ENCODE results near the gene VEPH1.

VEPH1 gene

GRCh38 chr3:157247391-157247790 is 255.8 kb downstream of the VEPH1 start:
- no peak for DNase-seq

GRCh38 chr3:157242836-157243235 is 260.4 kb downstream of the VEPH1 start:
- DNase-seq, result no peak

DNA sequence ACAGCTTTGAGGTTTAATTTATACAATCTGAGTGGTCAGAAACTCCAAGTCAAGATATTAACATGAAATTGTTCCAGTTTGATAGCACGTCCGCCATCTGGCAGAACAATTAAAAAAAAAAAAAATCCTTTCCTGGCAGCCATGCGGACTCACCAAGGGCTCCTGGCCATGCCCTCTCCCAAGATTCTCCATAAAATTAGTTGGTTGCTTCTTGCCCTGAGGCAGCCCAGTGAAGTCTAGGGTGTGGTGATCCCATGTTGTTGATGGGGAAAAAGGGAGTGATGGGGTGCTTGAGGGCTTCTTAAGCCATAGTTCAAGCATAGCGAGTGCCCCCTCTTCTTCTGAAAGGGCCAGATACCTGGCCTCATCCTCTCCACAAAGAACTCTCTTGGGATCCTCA is 261.6 kb downstream of the VEPH1 start:
- DNase-seq, result no peak

DNA sequence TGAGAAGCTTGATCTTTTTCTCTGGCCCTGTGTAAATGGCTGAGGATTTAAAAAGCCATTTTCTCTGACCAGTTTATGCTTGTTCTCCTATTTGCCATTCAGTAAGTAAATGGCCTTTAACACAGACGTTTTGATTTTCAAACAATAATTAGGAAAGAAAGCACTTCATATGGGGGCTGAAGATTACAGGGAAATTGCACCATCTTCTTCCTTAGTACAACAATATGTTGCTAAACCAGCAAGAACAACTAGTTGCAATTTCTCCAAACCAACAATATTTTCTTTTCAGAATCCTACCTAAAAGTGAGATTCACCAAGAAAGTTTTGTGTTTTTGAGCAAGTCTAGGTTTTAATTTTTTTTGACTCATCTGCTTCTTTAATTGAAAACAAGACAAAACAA is 262.8 kb downstream of the VEPH1 start:
- no peak for DNase-seq

DNA sequence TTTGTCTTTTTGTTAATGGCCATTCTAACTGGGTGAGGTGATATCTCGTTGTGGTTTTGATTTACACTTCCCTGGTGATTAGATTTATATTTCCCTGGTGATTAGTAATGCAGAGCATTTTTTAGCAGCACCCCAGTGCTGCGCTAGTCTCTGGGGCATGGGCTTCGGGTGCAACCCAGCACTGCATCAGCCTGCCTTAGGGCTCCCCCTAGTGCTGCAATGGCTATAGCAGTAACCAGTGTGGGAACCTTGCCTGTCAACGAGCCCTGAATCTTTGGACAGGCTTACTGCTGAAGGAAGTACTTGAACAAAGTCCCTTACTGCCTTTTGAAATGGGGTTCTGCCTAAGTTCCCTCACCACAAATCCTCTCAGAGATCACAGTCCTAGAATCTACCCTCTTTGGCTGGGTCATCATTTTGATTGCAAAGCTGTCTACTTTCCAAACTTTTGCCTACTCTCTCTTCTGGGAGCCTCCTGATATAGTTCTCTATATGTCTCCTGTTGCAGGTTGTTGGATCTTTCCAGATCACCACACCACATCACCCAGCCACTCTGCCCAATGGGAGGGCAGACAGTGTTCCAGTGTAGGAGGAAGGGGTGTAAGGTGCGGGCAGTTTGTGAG is 264.0 kb downstream of the VEPH1 start:
- DNase-seq, result peak; percentile 82

DNA sequence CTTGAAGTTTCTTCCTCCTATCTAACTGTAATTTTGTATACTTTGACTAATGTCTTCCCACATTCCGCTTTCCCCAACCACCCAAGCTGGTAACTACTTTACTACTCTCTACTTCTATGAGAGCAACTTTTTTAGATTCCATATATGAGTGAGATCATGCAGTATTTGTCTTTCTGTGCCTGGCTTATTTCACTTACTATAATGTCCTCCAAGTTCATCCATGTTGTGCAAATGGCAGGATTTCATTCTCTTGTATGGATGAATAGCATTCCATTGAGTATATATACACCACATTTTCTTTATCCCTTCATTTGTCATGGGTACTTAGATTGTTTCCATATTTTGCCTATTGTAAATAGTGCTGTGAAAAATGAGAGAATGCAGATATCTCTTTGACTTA is 264.8 kb downstream of the VEPH1 start:
- no peak for DNase-seq

DNA sequence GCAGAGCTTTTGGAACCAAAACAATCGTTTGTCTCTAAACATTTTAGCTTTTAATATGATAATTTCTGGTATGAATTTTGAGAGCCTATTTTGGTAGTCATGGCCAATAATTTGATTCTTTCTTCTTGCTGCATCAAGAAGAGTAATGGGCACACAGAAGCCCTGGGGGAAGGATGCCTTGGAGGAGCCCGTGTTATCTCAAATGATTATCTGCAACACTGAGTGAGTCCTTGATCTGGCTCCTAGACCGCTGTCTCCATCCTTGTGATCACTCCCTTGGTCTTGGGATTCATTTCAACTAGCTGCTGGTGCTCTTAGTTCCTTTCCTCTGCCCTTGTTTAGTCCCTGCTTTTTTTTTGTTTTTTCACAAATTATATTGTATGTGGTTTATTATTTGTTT is 265.3 kb downstream of the VEPH1 start:
- no peak for DNase-seq

DNA sequence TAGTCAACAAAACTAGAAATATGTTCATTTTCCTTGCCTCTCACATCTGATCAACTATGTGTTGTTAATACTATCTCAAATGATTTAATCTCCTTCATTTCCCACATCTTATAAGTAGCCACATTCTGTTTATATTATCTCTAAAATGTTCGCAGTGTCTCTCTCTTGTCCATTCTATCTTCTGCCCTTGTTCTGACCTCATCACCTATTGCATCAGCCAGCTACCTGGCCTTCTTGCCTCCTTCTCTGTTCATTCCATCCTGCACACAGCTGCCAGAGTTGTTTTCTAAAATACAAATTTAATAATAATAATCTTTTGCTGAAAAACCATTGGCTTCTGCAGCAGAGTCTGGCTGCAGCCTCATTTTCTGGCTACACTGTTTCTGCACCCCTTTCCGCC is 267.9 kb downstream of the VEPH1 start:
- no peak for DNase-seq

DNA sequence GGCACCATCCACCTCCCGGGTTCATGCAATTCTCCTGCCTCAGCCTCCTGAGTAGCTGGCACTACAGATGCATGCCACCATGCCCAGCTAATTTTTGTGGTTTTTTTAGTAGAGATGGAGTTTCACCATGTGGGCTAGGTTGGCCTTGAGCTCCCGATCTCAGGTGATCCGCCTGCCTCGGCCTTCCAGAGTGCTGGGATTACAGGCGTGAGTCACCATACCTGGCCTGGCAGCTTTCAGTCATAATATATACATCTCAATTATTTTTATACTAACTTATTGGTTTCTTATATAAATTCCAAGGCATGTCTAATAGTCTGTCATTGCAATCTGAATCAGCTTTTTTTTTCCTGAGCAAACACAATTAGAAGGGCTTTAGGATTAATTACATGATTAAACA is 269.3 kb downstream of the VEPH1 start:
- no peak for DNase-seq

GRCh38 chr3:157232141-157232540 is 271.1 kb downstream of the VEPH1 start:
- no peak for DNase-seq

DNA sequence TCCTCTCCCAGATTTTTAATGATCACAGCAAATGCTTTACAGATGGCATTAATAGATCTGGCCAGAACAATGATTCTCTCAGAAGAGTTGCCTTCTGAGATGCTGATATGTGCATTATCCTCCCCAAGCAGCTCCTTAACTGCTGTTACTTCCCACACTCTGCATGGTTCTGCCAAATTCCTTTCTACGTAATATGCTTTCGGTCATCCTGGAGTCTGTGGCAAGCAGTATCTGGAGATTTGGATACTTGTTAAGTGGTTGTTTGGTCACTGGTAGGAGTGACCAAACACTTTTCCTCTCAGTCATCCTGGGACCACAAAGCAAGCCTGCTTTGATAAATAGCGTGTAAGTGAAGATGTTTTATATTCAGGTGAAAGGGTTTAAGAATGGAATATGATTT is 272.1 kb downstream of the VEPH1 start:
- DNase-seq, result no peak

GRCh38 chr3:157226173-157226847 is 276.9 kb downstream of the VEPH1 start:
- DNase-seq, result peak; percentile 47

GRCh38 chr3:157225001-157225400 is 278.2 kb downstream of the VEPH1 start:
- DNase-seq, result no peak

DNA sequence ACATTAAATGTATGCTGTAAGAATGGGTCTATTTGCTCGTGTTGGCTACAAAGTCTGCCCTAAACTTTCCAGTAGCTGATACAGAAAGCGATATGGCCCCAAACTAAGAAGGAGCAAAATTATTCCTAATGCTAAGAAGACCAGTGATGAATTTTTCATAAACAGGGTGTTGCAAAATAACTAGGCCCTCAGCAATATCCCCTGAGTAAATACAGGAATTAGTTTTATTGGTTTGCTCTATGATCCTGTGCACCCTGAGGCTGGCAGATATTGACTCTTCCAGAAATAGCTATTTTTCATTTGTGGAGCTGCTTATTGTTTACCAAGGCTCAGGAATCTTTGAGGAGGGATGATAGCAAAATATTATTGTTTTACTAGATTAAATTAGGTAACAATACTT is 282.3 kb downstream of the VEPH1 start:
- DNase-seq, result no peak

- no peak for DNase-seq
Measured at GRCh38 chr3:157220211-157220610, 283.0 kb downstream of the VEPH1 start.

GRCh38 chr3:157219215-157219614 is 284.0 kb downstream of the VEPH1 start:
- no peak for DNase-seq

Measured in activated CD4-positive, alpha-beta T cell treated with anti-CD3 and anti-CD28 coated beads, Interleukin-2, amount 50 U/mL, for 16 hours (primary cell).